DND-41 (cell line): ENCODE measurements around the gene NGLY1.

Source experiments
- ATAC-seq: fragments of 200-7000 bp; cut with Tn5 transposase; 3 replicates; pipeline ENCODE4 v1.9.1; 2021; ENCODE audit warnings: low read depth; ENCODE audit not compliant: insufficient read depth
- DNase-seq: peaks from one replicate; pipeline ENCODE4 v3.0.0-alpha.2; 2020
- H2AFZ ChIP-seq: 2 replicates; pipeline ENCODE4 v1.6.0; 2012; ENCODE audit warnings: low read depth, low read length
- H3K27ac ChIP-seq: 2 replicates; pipeline ENCODE4 v1.5.1; 2012; ENCODE audit warnings: low read length, inconsistent platforms
- H3K27me3 ChIP-seq: fragments of 200-600 bp; sonication (generic); 2 replicates; pipeline ENCODE4 v1.6.0; 2012; ENCODE audit warnings: low read length, mild to moderate bottlenecking, inconsistent platforms; ENCODE audit not compliant: insufficient read depth, poor library complexity
- H3K36me3 ChIP-seq: 2 replicates; pipeline ENCODE4 v1.5.1; 2012; ENCODE audit warnings: low read length, inconsistent platforms; ENCODE audit not compliant: insufficient read depth
- H3K4me1 ChIP-seq: 2 replicates; pipeline ENCODE4 v1.5.1; 2012; ENCODE audit warnings: mild to moderate bottlenecking, low read length; ENCODE audit not compliant: insufficient read depth
- H3K4me2 ChIP-seq: 2 replicates; pipeline ENCODE4 v1.6.0; 2012; ENCODE audit warnings: mild to moderate bottlenecking, moderate library complexity, low read length, inconsistent platforms; ENCODE audit not compliant: insufficient read depth
- H3K4me3 ChIP-seq, 2 experiments: fragments of 200-600 bp in 1 of 2; shearing (Covaris generic) in 1 of 2; 2 replicates each; pipeline ENCODE4 v1.5.1; 2012 to 2016; ENCODE audit warnings: inconsistent platforms in 2 of 2, low read length in 2 of 2, mild to moderate bottlenecking in 2 of 2, low read depth in 1 of 2, moderate library complexity in 1 of 2
- H3K79me2 ChIP-seq: 2 replicates; pipeline ENCODE4 v1.6.0; 2012; ENCODE audit warnings: low read length, inconsistent platforms; ENCODE audit not compliant: insufficient read depth
- H3K9ac ChIP-seq: 2 replicates; pipeline ENCODE4 v1.6.0; 2012; ENCODE audit warnings: low read depth, mild to moderate bottlenecking, inconsistent platforms, low read length, moderate library complexity
- H3K9me3 ChIP-seq: 2 replicates; pipeline ENCODE4 v1.5.1; 2012; ENCODE audit warnings: low read length, moderate library complexity, mild to moderate bottlenecking, inconsistent platforms; ENCODE audit not compliant: insufficient read depth, severe bottlenecking
- H4K20me1 ChIP-seq: 2 replicates; pipeline ENCODE4 v1.6.0; 2012; ENCODE audit warnings: low read length; ENCODE audit not compliant: insufficient read depth
- CTCF ChIP-seq: IDR thresholded peaks from 2 replicates; pipeline ENCODE4 v1.5.1; 2012; ENCODE audit warnings: borderline replicate concordance, low read length, moderate library complexity, mild to moderate bottlenecking; ENCODE audit not compliant: poor library complexity, severe bottlenecking; ENCODE audit errors: extremely low read depth
- EZH2 ChIP-seq: IDR thresholded peaks from 3 replicates; pipeline ENCODE4 v1.6.1; 2012; ENCODE audit warnings: borderline replicate concordance, low read depth, mild to moderate bottlenecking, moderate library complexity, low read length, inconsistent platforms; ENCODE audit not compliant: severe bottlenecking

NGLY1 gene

DNA sequence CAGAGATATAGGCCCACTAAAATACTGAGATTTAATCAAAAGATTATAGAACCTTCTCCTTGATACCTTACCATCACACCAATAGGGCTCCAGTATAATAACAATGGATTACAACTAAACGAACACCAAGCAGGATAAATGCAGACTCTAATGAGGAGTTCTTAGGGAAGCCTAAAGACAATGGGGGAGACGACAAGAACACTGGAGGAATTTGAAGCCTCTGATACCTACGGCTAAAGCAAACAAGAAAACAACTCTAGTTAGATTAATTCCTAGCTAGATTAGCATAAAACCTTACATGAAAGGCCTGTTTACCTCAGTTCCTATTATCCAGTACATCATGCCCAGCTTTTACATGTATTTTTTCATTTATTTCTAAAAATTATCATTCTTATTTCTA, 35.1 kb downstream of the NGLY1 start:
- DNase-seq (no peak), ATAC-seq (no peak)
- Histone ChIP-seq H3K4me2 (no peak overlapping the region), H3K9ac (no peak overlapping the region), H4K20me1 (peaks cover 3% of the 10 kb centered on the region; the same call in 1 of the 2 replicates), H3K27me3 (no peaks in the 10 kb centered on the region), H3K4me1 (no peaks in the 10 kb centered on the region), H3K27ac (no peak overlapping the region), H3K9me3 (no peaks in the 10 kb centered on the region), H3K79me2 (peaks cover 11% of the 10 kb centered on the region), H3K36me3 (peaks cover 87% of the 10 kb centered on the region), H2AFZ (no peak overlapping the region), H3K4me3 (no peak overlapping the region)
- TF ChIP-seq CTCF (no peak), EZH2 (no peak)

- peaks cover 8% of the 10 kb centered on the region for H3K79me2 ChIP-seq
- TF ChIP-seq EZH2 (no peak), CTCF (no peak)
- no peak overlapping the region for H3K9ac ChIP-seq
- H2AFZ ChIP-seq = no peak overlapping the region
- no peaks in the 10 kb centered on the region for H3K4me1 ChIP-seq
- H4K20me1 ChIP-seq = peaks cover 3% of the 10 kb centered on the region; the same call in 1 of the 2 replicates
- H3K4me3 ChIP-seq = no peak overlapping the region
- DNase-seq = no peak
- H3K9me3 ChIP-seq = no peaks in the 10 kb centered on the region
- H3K36me3 ChIP-seq = peaks cover 89% of the 10 kb centered on the region
- no peak overlapping the region for H3K4me2 ChIP-seq
- H3K27me3 ChIP-seq = no peaks in the 10 kb centered on the region
- no peak for ATAC-seq
- no peak overlapping the region for H3K27ac ChIP-seq
These were observed 36.2 kb downstream of the NGLY1 start for GRCh38 chr3:25747033-25747432.

- H3K9me3 ChIP-seq = no peaks in the 10 kb centered on the region
- no peaks in the 10 kb centered on the region for H4K20me1 ChIP-seq
- no peak overlapping the region for H3K4me3 ChIP-seq
- no peak for DNase-seq
- H3K9ac ChIP-seq = no peak overlapping the region
- no peak overlapping the region for H3K4me2 ChIP-seq
- TF ChIP-seq CTCF (no peak), EZH2 (no peak)
- no peak for ATAC-seq
- no peaks in the 10 kb centered on the region for H3K4me1 ChIP-seq
- peaks cover 73% of the 10 kb centered on the region for H3K36me3 ChIP-seq
- H3K27me3 ChIP-seq = no peaks in the 10 kb centered on the region
- peaks cover 5% of the 10 kb centered on the region for H3K79me2 ChIP-seq
- no peak overlapping the region for H3K27ac ChIP-seq
- no peak overlapping the region for H2AFZ ChIP-seq
These were observed 38.8 kb downstream of the NGLY1 start for GRCh38 chr3:25744470-25744869.

- ATAC-seq = no peak
- no peak overlapping the region for H3K4me2 ChIP-seq
- TF ChIP-seq CTCF (no peak), EZH2 (no peak)
- no peak overlapping the region for H3K9ac ChIP-seq
- H3K79me2 ChIP-seq = no peaks in the 10 kb centered on the region
- no peaks in the 10 kb centered on the region for H3K9me3 ChIP-seq
- no peak overlapping the region for H2AFZ ChIP-seq
- DNase-seq = no peak
- no peak overlapping the region for H3K4me3 ChIP-seq
- peaks cover 77% of the 10 kb centered on the region for H3K36me3 ChIP-seq
- H3K27ac ChIP-seq = no peak overlapping the region
- H3K4me1 ChIP-seq = no peaks in the 10 kb centered on the region
- no peaks in the 10 kb centered on the region for H4K20me1 ChIP-seq
- H3K27me3 ChIP-seq = no peaks in the 10 kb centered on the region
These were observed 55.1 kb downstream of the NGLY1 start for GRCh38 chr3:25728101-25728500.
